Keratinocyte (primary cell): ENCODE measurements around the gene TMEM139. TPM values are rescaled to one million over a fixed set of nuclear protein-coding genes. Genes with fewer than 3 reads are reported as not detected.

ENCODE experiments used
- DNase-seq: peaks from one replicate; pipeline ENCODE4 v3.0.0-alpha.2; 2011; ENCODE audit warnings: low read depth, missing footprints, low spot score
- FAIRE-seq: peaks from 2 replicates; lab custom pipeline; 2011; peaks lifted over from hg19 to GRCh38; lab: Jason Lieb, UNC
- H2AFZ ChIP-seq: 2 replicates; pipeline ENCODE4 v1.6.0; 2012; ENCODE audit warnings: low read length, control low read depth, inconsistent platforms; ENCODE audit not compliant: control insufficient read depth
- H3K27ac ChIP-seq: 2 replicates; pipeline ENCODE4 v1.5.1; 2011; ENCODE audit warnings: low read length; ENCODE audit not compliant: control insufficient read depth, insufficient read depth
- H3K27me3 ChIP-seq: 3 replicates; pipeline ENCODE4 v1.6.0; 2011; ENCODE audit warnings: low read length; ENCODE audit not compliant: control insufficient read depth, insufficient read depth; ENCODE audit errors: extremely low read depth
- H3K36me3 ChIP-seq, 2 experiments: 2 replicates in 1 of 2; 3 replicates in 1 of 2; pipeline ENCODE4 v1.5.1; 2011; ENCODE audit warnings: low read length in 2 of 2, mild to moderate bottlenecking in 1 of 2; ENCODE audit not compliant: control insufficient read depth in 2 of 2, insufficient read depth in 2 of 2; ENCODE audit errors: extremely low read depth in 1 of 2
- H3K4me1 ChIP-seq: 3 replicates; pipeline ENCODE4 v1.5.1; 2011; ENCODE audit warnings: low read length; ENCODE audit not compliant: control insufficient read depth, insufficient read depth; ENCODE audit errors: extremely low read depth
- H3K4me2 ChIP-seq: 3 replicates; pipeline ENCODE4 v1.6.0; 2011; ENCODE audit warnings: low read depth, low read length; ENCODE audit not compliant: control insufficient read depth, insufficient read depth; ENCODE audit errors: extremely low read depth
- H3K4me3 ChIP-seq, 3 experiments: fragments of 200-600 bp in 1 of 3; sonication (generic) in 1 of 3; 2 replicates in 2 of 3; 3 replicates in 1 of 3; pipeline ENCODE4 v1.5.1; 2011 to 2016; ENCODE audit warnings: low read length in 3 of 3, mild to moderate bottlenecking in 3 of 3, control low read depth in 2 of 3, inconsistent platforms in 1 of 3, low read depth in 1 of 3, mixed read lengths in 1 of 3, mixed run types in 1 of 3, moderate library complexity in 1 of 3; ENCODE audit not compliant: control insufficient read depth in 2 of 3, insufficient read depth in 2 of 3; ENCODE audit errors: extremely low read depth in 1 of 3
- H3K79me2 ChIP-seq: 2 replicates; pipeline ENCODE4 v1.6.0; 2012; ENCODE audit warnings: low read length; ENCODE audit not compliant: control insufficient read depth, insufficient read depth
- H3K9ac ChIP-seq: 3 replicates; pipeline ENCODE4 v1.6.0; 2011; ENCODE audit warnings: low read length; ENCODE audit not compliant: control insufficient read depth, insufficient read depth; ENCODE audit errors: extremely low read depth
- H3K9me1 ChIP-seq: 3 replicates; pipeline ENCODE4 v1.6.0; 2011; ENCODE audit warnings: low read length; ENCODE audit not compliant: control insufficient read depth, insufficient read depth; ENCODE audit errors: extremely low read depth
- H3K9me3 ChIP-seq: 2 replicates; pipeline ENCODE4 v1.5.1; 2012; ENCODE audit warnings: low read depth, low read length; ENCODE audit not compliant: control insufficient read depth
- H4K20me1 ChIP-seq: 3 replicates; pipeline ENCODE4 v1.6.0; 2011; ENCODE audit warnings: low read length; ENCODE audit not compliant: control insufficient read depth, insufficient read depth; ENCODE audit errors: extremely low read depth
- EZH2 ChIP-seq: IDR thresholded peaks from one replicate; pipeline ENCODE4 v1.6.1; 2012; ENCODE audit warnings: inconsistent platforms, mild to moderate bottlenecking, low read length, moderate library complexity
- dilution Hi-C: fragments of 300-500 bp; cut with MboI; formaldehyde crosslinking; loops from one replicate; pipeline ENCODE4 v1.7.0; 2020; ENCODE audit warnings: low sequenced_read_pairs; ENCODE audit not compliant: extremely low pct_ligation_motif_present
- polyA plus RNA-seq, 5 experiments: library from polyadenylated mRNA; depleted of rRNA in 3 of 5; stranded (reverse) in 3 of 5; stranded (forward) in 1 of 5; unstranded in 1 of 5; fragments of >200 nt; gene quantifications; 1 replicate in 1 of 5; 2 replicates in 3 of 5; 3 replicates in 1 of 5; pipeline versions ENCODE4 v1.2.1 to v1.2.3, GENCODE V29; 2011 to 2012; ENCODE audit warnings: missing spikeins in 2 of 5, low read depth in 1 of 5, low replicate concordance in 1 of 5
- TF ChIP-seq, protein P1 (sequence below), 3 experiments: IDR thresholded peaks in 1 of 3; conservative IDR thresholded peaks in 1 of 3; optimal IDR thresholded peaks in 1 of 3; 2 replicates in 2 of 3; 3 replicates in 1 of 3; pipeline versions ENCODE3 to v1.5.1; 2011; ENCODE audit warnings: low read length in 3 of 3, mild to moderate bottlenecking in 3 of 3, moderate library complexity in 2 of 3, control low read depth in 1 of 3, inconsistent platforms in 1 of 3; ENCODE audit not compliant: insufficient read depth in 2 of 3; ENCODE audit errors: extremely low read depth in 1 of 3

The TMEM139 gene
- polyA plus RNA-seq, 1 donor (not counting 4 experiments of a cell fraction or from before 2014, with no cell fraction given): 22.3 TPM

DNA sequence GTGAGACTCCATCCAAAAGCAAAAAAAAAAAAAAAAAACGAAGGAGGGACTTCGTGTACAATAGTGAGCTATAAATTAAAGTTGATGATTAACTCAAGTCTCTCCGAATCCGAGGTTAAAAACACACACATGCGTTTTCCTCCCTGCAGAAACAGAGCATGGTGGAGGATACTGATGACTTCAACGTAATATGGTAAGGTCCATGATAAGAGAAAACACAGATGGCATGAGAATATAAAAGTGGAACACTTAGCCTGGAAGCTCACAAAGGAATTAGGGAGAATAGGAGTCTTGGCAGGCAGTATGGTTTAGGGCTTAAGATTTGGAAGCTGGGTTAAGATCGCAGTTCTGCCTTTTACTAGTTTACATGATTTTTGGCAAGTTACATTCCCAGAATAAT is 41.6 kb upstream of the TMEM139 start:
- H3K79me2 ChIP-seq: no peaks in the 10 kb centered on the region
- no peak for DNase-seq
- FAIRE-seq: no peak
- H3K9me1 ChIP-seq: no peaks in the 10 kb centered on the region
- no peak overlapping the region for H2AFZ ChIP-seq
- no peaks in the 10 kb centered on the region for H3K9me3 ChIP-seq
- H3K27me3 ChIP-seq: no peaks in the 10 kb centered on the region
- no peak overlapping the region for H3K4me2 ChIP-seq
- TF ChIP-seq, protein P1, sequence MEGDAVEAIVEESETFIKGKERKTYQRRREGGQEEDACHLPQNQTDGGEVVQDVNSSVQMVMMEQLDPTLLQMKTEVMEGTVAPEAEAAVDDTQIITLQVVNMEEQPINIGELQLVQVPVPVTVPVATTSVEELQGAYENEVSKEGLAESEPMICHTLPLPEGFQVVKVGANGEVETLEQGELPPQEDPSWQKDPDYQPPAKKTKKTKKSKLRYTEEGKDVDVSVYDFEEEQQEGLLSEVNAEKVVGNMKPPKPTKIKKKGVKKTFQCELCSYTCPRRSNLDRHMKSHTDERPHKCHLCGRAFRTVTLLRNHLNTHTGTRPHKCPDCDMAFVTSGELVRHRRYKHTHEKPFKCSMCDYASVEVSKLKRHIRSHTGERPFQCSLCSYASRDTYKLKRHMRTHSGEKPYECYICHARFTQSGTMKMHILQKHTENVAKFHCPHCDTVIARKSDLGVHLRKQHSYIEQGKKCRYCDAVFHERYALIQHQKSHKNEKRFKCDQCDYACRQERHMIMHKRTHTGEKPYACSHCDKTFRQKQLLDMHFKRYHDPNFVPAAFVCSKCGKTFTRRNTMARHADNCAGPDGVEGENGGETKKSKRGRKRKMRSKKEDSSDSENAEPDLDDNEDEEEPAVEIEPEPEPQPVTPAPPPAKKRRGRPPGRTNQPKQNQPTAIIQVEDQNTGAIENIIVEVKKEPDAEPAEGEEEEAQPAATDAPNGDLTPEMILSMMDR (optimal IDR thresholded peaks at IDR 0.05 in 1 of 3, IDR thresholded peaks at IDR 0.05 in 1 of 3, conservative IDR thresholded peaks at IDR 0.05 in 1 of 3; ENCODE audit: extremely low read depth in 1 of 3, insufficient read depth in 2 of 3, low read length in 3 of 3): no peak
- no peak for TF ChIP-seq EZH2
- dilution Hi-C loops: no loop called here
- H4K20me1 ChIP-seq: no peaks in the 10 kb centered on the region
- H3K36me3 ChIP-seq: no peaks in the 10 kb centered on the region
- H3K27ac ChIP-seq: no peak overlapping the region
- peaks cover 7% of the 10 kb centered on the region for H3K4me1 ChIP-seq
- H3K9ac ChIP-seq: no peak overlapping the region
- no peak overlapping the region for H3K4me3 ChIP-seq

DNA sequence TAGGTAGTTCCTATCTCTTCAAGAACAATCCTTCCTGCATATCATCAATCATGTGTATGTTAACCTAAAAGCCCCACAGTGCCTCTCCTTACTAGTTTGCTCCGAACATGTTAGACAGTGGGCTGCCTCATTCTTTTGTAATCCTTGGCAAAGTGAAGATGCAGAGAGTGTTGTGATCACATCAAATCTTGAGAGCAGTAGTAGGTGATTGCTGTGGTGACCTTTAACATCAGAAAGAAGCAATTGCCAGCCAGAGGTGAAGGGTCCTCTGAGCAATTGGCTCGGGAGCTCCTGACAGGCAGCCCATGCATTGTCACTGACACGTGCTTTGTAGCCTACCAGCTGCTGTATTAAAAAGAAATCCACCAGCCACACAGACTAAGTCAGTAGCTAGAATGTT is 41.1 kb upstream of the TMEM139 start:
- H2AFZ ChIP-seq: no peak overlapping the region
- TF ChIP-seq, protein P1 (optimal IDR thresholded peaks at IDR 0.05 in 1 of 3, IDR thresholded peaks at IDR 0.05 in 1 of 3, conservative IDR thresholded peaks at IDR 0.05 in 1 of 3; ENCODE audit: extremely low read depth in 1 of 3, insufficient read depth in 2 of 3, low read length in 3 of 3): no peak
- no peak for TF ChIP-seq EZH2
- FAIRE-seq: no peak
- no peak overlapping the region for H3K9ac ChIP-seq
- H3K79me2 ChIP-seq: no peaks in the 10 kb centered on the region
- H3K9me3 ChIP-seq: no peaks in the 10 kb centered on the region
- H4K20me1 ChIP-seq: no peaks in the 10 kb centered on the region
- no peak overlapping the region for H3K27ac ChIP-seq
- no peaks in the 10 kb centered on the region for H3K36me3 ChIP-seq
- H3K9me1 ChIP-seq: no peaks in the 10 kb centered on the region
- H3K27me3 ChIP-seq: no peaks in the 10 kb centered on the region
- no peak for DNase-seq
- dilution Hi-C loops: no loop called here
- H3K4me2 ChIP-seq: no peak overlapping the region
- H3K4me1 ChIP-seq: peaks cover 7% of the 10 kb centered on the region
- H3K4me3 ChIP-seq: no peak overlapping the region
